Kidney tubule cell (primary cell): ENCODE results near the gene IL6ST.
"Not testable (repeated sequence)": the region's sequence is repeated elsewhere in the genome, so short reads cannot be mapped to it uniquely, and the experiment has no call there.

Experiments used
- DNase-seq: peaks from one replicate; pipeline ENCODE4 v3.0.0-alpha.2; 2018; ENCODE audit warnings: low spot score

The IL6ST gene

DNA sequence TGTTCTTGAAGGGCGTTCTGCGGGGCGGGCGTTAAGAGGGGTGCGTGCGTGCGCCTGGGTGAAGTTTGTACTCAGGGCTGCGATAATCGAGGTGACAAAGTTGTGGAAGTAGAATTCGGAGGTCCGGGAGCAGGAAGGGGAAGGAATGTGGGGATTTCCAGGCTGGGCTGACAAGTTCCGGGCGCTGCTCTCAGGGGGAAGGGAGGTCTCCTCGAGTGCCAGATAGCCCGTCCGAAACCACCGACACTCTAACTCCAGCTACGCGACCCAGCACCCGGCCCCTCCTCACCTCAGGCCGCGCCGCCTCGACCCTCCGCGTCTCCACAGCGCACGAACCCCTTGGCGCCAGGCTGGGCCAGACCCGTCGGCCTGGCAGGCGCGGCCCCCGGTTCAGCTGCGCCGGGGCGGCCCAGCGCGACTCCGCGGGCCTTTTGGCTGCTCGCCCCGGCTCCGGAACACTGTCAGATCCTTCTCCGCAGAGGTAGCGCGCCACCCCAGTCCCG lies at the start of gene IL6ST:
TSS of gene IL6ST (minus strand) at position 469 of the 503 bp plus-strand sequence. CDS start 18,685 bp downstream, outside the sequence.
- DNase-seq, result peak; percentile 94

- no peak for DNase-seq
These were observed 45.2 kb upstream of the IL6ST start for GRCh38 chr5:56039985-56040384.

DNA sequence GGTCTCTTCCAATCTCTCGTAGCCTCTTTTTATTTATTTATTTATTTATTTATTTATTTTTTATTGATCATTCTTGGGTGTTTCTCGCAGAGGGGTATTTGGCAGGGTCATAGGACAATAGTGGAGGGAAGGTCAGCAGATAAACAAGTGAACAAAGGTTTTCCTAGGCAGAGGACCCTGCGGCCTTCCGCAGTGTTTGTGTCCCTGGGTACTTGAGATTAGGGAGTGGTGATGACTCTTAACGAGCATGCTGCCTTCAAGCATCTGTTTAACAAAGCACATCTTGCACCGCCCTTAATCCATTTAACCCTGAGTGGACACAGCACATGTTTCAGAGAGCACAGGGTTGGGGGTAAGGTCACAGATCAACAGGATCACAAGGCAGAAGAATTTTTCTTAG lies 43.4 kb upstream of the IL6ST start:
- not testable (repeated sequence) for DNase-seq

GRCh38 chr5:56037531-56038010 lies 42.8 kb upstream of the IL6ST start:
- no peak for DNase-seq

- DNase-seq, result not testable (repeated sequence)
These were observed 40.6 kb upstream of the IL6ST start for GRCh38 chr5:56035394-56035793.

- DNase-seq, result not testable (repeated sequence)
These were observed 35.3 kb upstream of the IL6ST start for GRCh38 chr5:56029871-56030630.

- no peak for DNase-seq
These were observed 34.7 kb upstream of the IL6ST start for GRCh38 chr5:56029457-56029856.

DNA sequence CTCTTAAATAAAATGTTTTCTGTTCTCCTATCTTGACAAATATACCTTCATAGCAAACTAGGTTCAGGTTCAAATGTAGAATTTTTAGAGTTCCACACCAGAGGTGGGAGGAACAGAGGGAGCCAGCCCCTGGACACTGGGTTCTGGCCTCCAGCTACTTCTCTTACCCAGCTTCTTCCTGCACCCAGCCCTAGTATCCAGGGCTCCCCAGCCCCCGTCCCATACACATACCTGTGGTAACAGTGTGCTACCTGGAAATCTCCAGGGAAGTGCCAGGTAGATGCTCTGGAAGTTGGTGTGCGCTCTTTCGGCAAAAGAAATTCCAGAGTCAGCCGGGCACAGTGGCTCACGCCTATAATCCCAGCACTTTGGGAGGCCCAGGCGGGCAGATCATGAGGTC lies 33.9 kb upstream of the IL6ST start:
- DNase-seq, result no peak

GRCh38 chr5:56026863-56027300 lies 32.1 kb upstream of the IL6ST start:
- DNase-seq, result peak; percentile 94

GRCh38 chr5:56025151-56025885 lies 30.6 kb upstream of the IL6ST start:
- peak; percentile 35 for DNase-seq

GRCh38 chr5:56024810-56025150 lies 30.0 kb upstream of the IL6ST start:
- no peak for DNase-seq

DNA sequence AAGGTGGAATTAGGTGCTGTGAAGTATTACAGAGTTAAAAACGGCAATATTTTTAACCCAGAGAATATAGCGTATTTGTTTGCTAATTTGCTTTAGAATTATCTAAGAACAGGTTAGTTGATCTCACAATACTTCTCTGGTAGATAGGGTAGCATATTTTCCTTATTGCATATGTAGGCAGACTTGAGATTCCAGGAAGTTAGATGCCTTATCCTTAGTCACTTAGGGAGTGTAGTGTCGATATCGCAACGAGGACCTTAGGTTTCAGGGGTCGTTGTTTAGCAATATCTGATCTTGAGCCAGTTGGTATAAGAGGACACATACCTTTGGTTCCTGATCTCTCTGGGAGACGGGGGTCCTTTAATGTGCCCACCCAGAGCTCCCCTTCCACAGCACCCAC lies 28.5 kb upstream of the IL6ST start:
- DNase-seq, result no peak

DNA sequence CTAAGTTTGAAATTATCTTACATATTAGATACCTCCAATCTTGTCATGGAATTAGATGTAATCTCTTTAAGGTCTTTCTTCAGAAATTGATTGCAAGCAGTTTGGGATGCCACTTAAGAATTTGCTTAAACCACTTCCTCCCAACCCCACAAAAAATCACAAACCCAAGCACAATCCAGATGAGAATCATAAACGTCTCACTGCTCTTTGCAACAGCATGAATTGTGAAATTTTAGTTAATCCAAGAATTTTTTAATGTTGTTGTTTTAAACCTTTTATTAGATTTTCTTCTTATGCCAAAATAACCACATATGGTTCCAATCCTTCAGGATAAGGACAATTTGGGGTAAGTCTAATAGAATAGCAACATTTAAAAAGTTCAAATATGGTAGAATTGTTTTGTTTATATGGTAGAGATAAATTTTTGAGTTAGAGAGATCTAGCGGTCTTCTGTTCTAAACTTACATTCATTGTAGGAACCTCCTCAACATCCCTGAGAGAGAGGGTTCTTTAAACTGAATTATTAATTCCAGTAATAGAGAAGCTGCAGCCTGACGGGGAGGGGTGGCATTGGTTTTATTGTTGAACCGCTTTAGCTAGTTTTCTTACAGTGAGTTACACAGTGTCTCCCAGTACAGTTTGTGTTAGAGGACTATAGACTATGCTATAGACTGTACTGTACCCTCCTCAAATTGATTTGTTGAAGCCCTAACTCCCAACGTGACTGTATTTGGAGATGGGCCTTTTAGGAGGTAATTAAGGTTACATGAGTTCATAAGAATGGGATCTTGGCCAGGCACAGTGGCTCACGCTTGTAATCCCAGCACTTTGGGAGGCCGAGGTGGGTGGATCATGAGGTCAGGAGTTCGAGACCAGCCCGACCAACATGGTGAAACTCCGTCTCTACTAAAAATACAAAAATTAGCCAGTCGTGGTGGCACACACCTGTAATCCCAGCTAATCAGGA lies 24.8 kb upstream of the IL6ST start:
- no peak for DNase-seq

- DNase-seq, result no peak
These were observed 24.1 kb upstream of the IL6ST start for GRCh38 chr5:56018832-56019231.

GRCh38 chr5:56014701-56015100 lies 19.9 kb upstream of the IL6ST start:
- DNase-seq, result not testable (repeated sequence)

- not testable (repeated sequence) for DNase-seq
These were observed 19.2 kb upstream of the IL6ST start for GRCh38 chr5:56013939-56014338.

DNA sequence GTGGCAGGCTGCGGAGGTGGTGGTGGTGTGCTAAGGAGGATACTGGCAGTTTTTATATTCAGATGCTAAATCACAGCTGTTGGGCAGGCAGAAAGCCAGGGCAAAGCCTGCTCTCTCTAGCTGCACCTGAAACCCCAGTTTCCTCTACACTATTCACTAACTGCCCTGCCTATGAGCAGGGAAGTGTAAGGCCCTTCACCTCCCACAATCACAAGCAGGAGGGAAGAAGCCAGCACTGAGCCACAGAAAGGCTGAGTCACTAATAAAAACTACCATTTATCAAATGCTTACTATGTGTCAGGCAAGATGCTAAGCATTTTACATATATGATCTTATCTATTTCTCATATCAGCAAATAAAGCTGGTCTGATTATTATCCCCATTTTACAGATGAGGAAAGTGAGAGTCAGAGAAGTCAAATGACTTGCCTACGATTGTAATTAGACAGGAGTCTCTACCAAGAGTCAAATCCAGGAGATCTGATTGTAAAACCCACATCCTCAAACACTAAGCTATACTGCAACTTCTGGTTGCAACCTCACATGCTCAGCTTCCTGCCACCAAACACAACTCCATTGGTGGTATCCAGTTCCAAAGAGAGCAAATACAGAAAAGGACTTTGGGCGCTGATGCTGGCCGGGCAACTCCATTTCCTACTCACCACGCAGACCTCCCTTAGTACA lies 17.7 kb upstream of the IL6ST start:
- DNase-seq, result peak; percentile 47

DNA sequence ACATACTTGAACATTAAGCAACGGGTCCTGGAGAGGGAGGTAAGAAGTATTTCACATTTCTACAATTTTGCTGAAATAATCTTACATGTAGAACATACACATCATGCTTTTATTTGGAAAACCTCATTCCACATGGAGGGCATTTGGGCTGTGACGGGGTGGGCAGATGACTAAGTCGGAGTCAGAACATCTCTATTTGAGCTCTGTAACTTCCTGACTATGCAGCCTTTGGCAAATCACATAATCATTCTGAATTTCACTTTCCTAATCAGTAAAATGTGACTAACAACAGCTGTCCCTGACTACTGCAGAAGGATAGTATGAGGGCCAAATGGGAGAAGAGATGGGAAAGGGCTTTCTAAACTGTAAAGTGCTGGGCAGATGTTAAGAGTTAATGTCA lies 17.1 kb upstream of the IL6ST start:
- DNase-seq, result peak; percentile 72

DNA sequence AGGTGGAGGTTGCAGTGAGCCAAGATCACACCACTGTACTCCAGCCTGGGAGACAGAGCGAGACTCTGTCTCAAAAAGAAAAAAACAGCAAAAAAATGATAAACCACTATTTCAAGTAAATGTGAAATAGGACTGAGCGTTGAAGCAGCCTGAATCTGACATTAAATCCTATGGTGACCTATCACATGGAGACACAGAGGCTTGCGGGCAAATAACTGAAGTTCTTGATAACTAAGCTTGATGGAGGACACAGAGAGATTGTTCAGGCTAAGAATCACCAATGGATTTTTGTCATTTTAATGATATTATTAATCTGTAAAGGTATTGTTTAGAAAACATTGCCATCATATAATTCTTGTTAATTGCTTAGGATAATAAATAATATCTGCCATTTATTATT lies 15.7 kb upstream of the IL6ST start:
- DNase-seq, result no peak

DNA sequence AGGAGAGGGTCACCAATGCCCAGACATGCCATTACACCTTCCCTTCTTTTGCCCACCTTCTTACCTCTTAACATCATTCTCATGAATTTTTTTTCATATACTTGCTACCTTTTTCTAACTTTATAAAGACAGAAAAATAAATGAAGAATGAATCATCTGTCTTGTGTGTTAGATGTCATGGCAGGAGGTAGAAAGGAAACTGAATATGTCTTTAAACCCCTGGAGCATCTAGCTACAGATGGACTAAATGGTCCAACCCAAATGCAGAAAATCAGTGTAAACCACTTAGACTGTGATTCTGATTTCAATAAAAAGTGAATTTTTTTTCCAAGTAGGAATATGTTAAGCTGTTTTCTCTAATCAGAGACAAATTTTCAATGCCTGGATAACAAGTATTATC lies 11.8 kb upstream of the IL6ST start:
- no peak for DNase-seq

GRCh38 chr5:56006094-56006493 lies 11.3 kb upstream of the IL6ST start:
- DNase-seq, result no peak
